HG02973 (cell line): Measurements from ENCODE around the gene TET2.

Experiments used
- ATAC-seq: cut with Tn5 transposase; IDR thresholded peaks from one replicate; pipeline ENCODE4 v1.9.1; 2021; ENCODE audit warnings: moderate library complexity; ENCODE audit not compliant: unreplicated experiment

TET2 gene

GRCh38 chr4:105230287-105230686, 83.6 kb downstream of the TET2 start:
- no peak for ATAC-seq

GRCh38 chr4:105232374-105232773, 85.7 kb downstream of the TET2 start:
- ATAC-seq: no peak

GRCh38 chr4:105234582-105234981, 87.9 kb downstream of the TET2 start:
- no peak for ATAC-seq

GRCh38 chr4:105236202-105236915, 89.7 kb downstream of the TET2 start:
- ATAC-seq: peak; percentile 67

- peak; percentile 41 for ATAC-seq
Observed at GRCh38 chr4:105236916-105237311, 90.2 kb downstream of the TET2 start.

- no peak for ATAC-seq
Observed at GRCh38 chr4:105240037-105240436, 93.4 kb downstream of the TET2 start.

- ATAC-seq: no peak
Observed at GRCh38 chr4:105241451-105241850, 94.8 kb downstream of the TET2 start.

GRCh38 chr4:105243446-105243845, 96.8 kb downstream of the TET2 start:
- ATAC-seq: no peak

GRCh38 chr4:105246712-105247111, 100.0 kb downstream of the TET2 start:
- no peak for ATAC-seq

GRCh38 chr4:105248613-105249012, 101.9 kb downstream of the TET2 start:
- ATAC-seq: no peak

- ATAC-seq: no peak
Observed at GRCh38 chr4:105257817-105258495, 111.3 kb downstream of the TET2 start.

- ATAC-seq: no peak
Observed at GRCh38 chr4:105265689-105266088, 119.0 kb downstream of the TET2 start.

- ATAC-seq: no peak
Observed at GRCh38 chr4:105267280-105267679, 120.6 kb downstream of the TET2 start.

GRCh38 chr4:105272002-105272401, 125.3 kb downstream of the TET2 start:
- no peak for ATAC-seq

- ATAC-seq: no peak
Observed at GRCh38 chr4:105273230-105273629, 126.6 kb downstream of the TET2 start.

- no peak for ATAC-seq
Observed at GRCh38 chr4:105274090-105274489, 127.4 kb downstream of the TET2 start.

- no peak for ATAC-seq
Observed at GRCh38 chr4:105274504-105274903, 127.8 kb downstream of the TET2 start.

GRCh38 chr4:105276361-105277104, 129.9 kb downstream of the TET2 start:
- no peak for ATAC-seq

- ATAC-seq: no peak
Observed at GRCh38 chr4:105277702-105278101, 131.0 kb downstream of the TET2 start.

- ATAC-seq: no peak
Observed at GRCh38 chr4:105279314-105279713, 132.6 kb downstream of the TET2 start.

GRCh38 chr4:105280338-105281123, 133.9 kb downstream of the TET2 start:
- no peak for ATAC-seq
